Stimulated activated CD8-positive, alpha-beta memory T cell treated with anti-CD3 and anti-CD28 coated beads, Interleukin-15, amount 100 ng/mL, for 48 hours (primary cell): ENCODE measurements around the gene OTOA.
A peak's percentile ranks its signal among the peaks of the same experiment; 100 is the strongest.
"Not testable (repeated sequence)": the region's sequence is repeated elsewhere in the genome, so short reads cannot be mapped to it uniquely, and the experiment has no call there.

Experiments used
- DNase-seq, 2 donors: peaks; one replicate each; pipeline ENCODE4 v3.0.0-alpha.2; 2020; ENCODE audit warnings: low read depth in 2 of 2

OTOA gene

GRCh38 chr16:21674456-21674855 lies 10.7 kb downstream of the OTOA start:
- DNase-seq = not testable (repeated sequence)

DNA sequence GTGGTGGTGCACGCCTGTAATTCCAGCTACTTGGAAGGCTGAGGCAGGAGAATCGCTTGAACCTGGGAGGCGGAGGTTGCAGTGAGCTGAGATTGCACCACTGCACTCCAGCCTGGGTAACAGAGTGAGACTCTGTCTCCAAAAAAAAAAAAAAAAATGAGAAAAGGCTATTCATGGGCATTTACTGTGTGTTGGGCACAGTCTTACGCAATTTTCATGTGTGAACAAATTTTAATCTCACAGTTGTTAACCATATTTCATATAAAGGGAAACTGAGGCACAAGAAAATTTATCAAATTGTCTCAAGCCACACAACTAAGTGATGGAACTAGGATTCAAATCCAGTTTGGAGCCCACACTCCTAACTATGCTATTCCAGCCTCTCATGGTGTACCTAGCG lies 16.9 kb downstream of the OTOA start:
- not testable (repeated sequence) for DNase-seq

DNA sequence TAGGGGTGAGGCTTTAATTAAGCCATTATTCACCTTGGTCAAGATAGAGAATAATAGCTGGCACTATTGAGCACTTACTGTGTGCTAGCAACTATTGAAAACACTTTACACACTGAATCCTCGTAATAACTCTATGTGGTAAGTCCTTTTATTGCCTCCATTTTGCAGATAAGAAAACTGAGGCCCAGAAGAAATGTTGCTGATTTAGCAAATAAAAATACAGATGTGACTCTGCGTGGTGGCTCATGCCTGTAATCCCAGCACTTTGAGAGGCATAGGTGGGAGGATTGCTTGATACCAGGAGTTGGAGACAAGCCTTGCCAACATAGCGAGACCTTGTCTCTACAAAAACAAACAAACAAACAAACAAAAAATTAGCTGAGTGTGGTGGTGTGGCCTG lies 19.4 kb downstream of the OTOA start:
- no peak for DNase-seq

GRCh38 chr16:21684199-21684598 lies 20.4 kb downstream of the OTOA start:
- no peak for DNase-seq

- no peak for DNase-seq
Observed at GRCh38 chr16:21685034-21685455, 21.3 kb downstream of the OTOA start.

DNA sequence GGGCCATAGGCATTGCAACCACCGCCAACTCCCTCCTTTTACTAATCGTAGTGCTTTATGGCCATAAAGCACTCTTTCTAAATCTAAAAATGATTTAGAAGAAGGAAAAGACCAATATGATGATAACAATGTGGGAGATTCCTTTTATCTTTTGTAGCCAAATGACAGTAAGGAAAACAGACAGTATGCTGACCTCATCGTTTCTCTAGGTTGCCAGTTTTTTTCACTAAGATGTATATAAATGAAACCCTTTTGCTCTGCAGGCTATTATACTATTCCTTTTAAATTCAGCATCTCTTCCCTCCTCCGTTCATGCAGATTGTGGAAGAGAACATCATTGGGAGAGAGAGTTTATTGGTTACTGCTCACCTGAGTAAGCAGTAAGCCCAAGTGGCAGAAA lies 25.3 kb downstream of the OTOA start:
- DNase-seq = no peak

- DNase-seq = not testable (repeated sequence)
Observed at GRCh38 chr16:21690967-21691366, 27.2 kb downstream of the OTOA start.

GRCh38 chr16:21694609-21695008 lies 30.8 kb downstream of the OTOA start:
- no peak for DNase-seq

DNA sequence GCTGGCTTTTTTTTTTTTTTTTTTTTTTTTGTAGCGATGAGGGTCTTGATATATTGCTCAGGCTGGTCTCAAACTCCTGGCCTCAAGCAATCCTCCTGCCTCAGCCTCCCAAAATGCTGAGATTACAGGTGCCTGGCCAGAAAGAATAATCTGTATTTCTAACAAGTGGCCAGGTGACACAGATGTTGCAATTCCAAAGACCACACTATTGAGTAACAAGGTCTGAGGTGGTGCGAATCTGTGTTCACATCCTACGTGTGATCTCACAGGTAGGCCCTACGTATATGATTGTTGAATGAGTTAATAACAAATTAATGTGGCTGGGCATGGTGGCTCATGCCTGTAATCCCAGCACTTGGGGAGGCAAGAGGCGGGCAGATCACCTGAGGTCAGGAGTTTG lies 33.3 kb downstream of the OTOA start:
- DNase-seq = no peak

DNA sequence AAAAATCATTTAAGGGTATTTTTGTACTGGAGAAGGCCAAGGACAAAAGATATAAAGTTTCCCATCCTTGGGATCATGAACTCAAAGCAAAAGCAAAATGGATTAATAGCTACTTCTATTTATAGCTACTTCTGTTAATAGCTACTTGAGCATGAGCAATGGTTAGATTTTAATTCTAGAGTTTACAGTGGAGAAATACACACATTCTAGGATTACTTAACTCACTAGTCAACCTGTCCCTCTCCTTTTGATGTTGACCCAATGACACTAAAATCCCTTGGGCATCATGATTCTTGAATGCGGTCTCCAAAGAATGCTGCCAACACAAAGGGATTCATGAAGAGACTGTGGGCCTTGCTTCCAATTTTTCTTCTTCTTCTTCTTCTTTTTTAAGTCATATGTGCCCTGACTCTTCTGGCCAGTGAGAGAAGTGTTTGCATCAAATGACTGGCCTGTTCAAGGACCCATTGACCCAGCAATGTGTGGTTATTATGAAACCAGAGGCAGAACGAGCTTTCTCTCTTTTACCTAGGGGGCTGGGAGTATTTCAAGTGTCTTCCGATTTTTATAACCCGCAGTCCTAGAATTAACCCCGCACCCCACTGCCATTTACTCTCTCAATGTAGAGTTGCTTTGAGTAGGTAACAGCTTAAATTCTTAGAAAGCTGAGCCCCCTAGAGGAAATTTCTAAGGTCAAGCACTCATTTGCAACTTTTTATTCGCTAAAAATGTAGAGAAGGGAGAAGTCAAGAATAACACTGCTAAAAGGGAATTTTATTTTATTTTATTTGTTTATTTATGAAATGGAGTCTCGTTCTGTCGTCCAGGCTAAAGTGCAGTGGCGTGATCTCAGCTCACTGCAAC lies 34.6 kb downstream of the OTOA start:
- DNase-seq = no peak

- no peak for DNase-seq
Observed at GRCh38 chr16:21701271-21701670, 37.5 kb downstream of the OTOA start.

GRCh38 chr16:21702276-21702675 lies 38.5 kb downstream of the OTOA start:
- DNase-seq = no peak

DNA sequence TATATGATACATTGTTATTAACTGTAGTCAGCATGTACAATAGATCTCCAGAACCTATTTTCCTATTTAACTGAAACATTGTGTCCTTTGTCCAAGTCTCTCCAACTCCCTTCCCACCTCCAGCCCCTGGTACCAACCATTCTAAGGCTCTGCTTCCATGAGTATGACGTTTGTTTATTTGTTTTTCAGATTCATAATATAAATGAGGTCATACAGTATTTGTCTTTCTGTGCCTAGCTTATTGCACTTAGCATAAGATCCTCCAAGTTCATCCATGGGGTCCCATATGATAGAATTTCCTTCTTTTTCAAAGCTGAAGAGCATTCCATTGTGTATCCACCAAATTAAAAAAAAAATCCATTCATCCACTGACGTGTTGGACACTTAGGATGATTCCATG lies 39.4 kb downstream of the OTOA start:
- no peak for DNase-seq

DNA sequence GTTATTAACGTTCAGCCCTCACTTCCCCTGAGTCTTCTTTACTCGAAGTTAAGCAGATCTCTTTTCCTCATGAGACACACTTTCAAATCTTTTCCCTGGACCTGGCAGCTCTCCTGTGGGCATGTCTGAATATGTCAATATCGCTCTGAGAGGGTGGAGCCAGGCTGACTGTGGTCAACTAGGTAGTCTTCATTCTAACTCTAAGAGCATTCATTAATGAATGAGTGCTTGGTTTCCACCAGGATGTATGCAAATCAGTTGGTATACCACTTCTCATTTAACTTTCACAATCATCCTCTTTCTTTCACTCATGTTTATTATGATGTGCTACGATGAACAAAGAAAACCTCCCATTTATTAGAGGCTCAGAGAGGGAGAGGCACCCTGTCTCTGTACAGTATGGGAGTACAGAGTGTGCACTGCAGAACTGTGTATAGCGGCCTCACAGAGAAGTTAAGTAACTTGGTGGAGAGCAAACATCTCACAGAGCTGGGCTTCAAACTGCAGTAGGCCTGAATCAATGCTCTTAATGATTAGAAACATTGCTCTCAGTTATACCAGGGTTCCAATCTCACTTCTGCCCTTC lies 39.9 kb downstream of the OTOA start:
- DNase-seq = no peak

GRCh38 chr16:21704266-21704665 lies 40.5 kb downstream of the OTOA start:
- DNase-seq = no peak

DNA sequence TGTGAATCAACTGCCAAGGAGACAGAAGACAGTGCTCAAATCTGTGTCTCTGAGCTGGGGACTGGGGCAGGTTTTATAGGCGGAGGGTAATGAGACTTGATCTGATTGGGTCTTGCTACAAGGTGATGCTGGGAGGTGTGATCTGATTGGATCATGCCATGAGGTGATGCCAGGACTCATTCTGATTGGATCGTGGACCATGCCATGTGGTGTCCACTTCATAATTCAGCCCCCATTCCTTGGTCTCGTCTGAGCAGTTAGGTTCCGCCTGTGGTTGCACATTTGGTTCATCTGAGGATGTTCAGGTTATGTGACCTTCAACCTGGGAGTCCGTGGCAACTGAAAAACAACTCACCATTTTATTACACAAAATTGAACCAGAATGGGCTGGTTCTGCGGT lies 41.0 kb downstream of the OTOA start:
- DNase-seq = no peak

DNA sequence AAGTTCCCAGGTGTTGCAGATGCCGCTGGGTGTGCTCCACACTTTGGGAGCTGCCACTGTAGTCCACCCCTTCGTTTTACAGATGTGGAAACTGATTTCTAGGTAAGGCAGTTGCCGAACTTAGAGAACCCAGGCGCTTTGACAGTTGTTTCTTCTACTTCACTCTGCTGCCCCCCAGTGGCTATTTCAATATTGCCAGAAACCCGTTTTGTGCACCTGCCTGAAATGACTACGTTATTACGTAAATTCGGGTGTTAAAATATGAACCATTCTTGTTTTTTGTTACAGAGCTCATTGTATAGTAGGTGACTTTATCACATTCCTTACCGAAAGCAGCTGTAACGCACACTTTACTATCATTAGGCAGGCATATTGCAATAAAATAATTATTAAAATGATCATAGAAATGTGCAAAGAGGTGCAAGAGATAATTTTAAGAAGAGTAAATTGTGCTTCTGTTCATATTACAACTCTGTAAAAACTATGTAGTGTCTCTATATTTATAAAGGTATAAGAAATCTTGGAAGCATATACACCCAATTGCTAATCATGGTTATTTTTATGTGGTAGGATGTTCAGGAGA lies 44.9 kb downstream of the OTOA start:
- peak; percentile 58 to 67 for DNase-seq

DNA sequence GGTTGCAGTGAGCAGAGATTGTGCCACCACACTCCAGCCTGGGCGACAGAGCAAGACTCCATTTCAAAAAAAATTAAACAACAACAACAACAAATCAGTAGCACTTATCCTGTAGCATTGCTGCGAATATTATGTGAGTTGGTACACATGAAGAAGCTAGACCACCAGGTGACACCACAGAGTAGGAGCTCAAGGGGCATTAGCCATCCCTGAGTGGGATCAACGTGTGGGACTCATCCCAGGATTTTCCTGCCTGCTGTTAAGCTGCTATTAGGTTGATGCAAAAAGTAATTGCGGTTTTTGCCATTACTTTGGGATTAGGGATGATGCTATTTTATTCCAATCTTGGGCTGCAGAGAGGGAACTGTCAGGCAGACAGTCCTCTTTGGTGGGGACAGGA lies 47.2 kb downstream of the OTOA start:
- no peak for DNase-seq

DNA sequence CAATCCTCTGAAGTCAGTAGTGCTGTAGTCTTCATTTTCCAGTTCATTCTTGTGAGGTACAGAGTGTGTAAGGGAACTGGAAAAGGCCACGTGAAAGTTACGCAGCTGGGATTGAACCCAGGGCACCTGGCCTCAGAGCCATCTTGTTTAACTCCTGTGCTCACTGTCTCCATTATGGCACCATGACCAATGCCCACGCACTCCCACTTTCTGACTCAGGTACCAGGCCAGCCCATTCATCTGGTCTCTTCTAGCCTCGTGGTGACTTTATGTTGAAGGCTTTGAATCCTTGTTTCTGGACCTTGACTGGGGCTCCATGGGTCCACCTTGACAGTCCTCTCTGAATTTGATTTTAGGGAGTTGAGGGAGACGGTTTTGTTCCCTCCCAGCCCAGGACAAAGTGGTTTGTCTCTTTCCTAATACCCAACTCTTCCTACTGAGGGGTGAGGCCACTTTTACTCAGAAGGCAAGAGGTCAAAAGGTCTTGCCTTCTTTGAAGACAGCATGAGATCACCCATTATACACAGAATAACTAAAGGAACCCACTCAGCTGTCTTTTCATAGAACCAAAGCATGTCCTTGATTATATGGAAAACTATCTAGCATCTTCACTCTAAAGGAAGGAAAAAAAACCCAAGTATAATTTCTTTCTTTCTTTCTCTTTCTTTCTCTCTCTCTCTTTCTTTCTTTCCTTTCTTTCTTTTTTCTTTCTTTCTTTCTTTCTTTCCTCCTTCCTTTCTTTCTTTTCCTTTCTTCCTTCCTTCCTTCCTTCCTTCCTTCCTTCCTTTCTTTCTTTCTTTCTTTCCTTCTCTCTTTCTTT lies 50.0 kb downstream of the OTOA start:
- no peak for DNase-seq

DNA sequence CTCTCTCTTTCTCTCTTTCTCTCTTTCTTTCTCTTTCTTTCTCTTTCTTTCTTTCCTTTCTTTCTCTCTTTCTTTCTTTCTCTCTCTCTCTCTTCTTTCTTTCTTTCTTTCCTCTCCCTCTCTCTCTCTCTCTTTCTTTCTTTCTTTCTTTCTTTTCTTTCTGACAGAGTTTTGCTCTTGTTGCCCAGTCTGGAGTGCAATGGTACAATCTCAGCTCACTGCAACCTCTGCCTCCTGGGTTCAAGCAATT lies 50.5 kb downstream of the OTOA start:
- DNase-seq = not testable (repeated sequence)

DNA sequence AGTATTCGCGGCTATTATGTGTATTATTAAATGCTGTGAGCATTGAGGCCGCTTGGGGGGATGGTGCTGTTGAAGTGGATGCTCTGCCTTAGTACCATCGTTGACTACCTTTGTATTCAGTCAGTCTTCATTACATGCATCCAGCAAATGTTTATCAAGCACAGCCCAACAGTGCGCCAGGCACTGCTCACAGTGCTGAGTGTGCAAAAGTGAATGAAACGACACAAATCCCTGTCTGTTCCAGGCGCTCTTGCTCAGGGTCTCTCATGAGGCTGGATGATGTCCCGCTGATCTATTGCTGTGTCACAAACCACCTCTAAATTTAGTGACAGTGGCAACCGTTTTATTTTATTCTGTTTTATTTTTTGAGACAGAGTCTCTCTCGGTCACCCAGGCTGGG lies 53.8 kb downstream of the OTOA start:
- DNase-seq = no peak

DNA sequence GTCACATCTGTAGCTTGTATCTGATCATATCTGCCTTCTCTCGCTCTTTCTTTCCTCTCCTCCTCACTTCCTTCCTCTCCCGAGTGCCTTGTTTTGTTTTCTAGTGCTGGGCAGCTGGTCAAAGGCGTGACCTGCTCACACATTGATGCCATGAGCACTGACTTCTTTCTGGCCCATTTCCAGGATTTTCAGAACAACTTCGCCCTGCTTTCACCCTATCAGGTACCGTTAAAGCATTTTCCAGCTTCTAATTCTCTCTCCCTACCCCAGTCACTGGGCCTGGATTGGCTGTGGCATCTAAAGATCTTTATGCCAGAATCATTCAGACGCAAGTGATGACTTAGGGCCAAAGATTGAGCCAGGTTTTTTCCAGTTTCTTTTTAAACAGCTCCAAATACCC lies 55.5 kb downstream of the OTOA start:
- no peak for DNase-seq

GRCh38 chr16:21720533-21720932 lies 56.8 kb downstream of the OTOA start:
- DNase-seq = no peak
